Panc1 (cell line): ENCODE data around the gene DAB2IP. TPM values are rescaled to one million over a fixed set of nuclear protein-coding genes. Genes with fewer than 3 reads are reported as not detected.

Experiments used
- ATAC-seq: fragments of 200-7000 bp; cut with Tn5 transposase; 2 replicates; pipeline ENCODE4 v1.9.1; 2020; ENCODE audit warnings: mild to moderate bottlenecking, moderate library complexity
- BruUV-seq: library from RNA; stranded (reverse); fragments of 400-500 nt; replicated peaks from 2 replicates; lab custom pipeline; 2021; lab: Mats Ljungman, UMichigan
- CTCF ChIA-PET: fragments of 300-600 bp; sonication (Branson Sonifier 250); formaldehyde crosslinking; loops from one replicate; lab custom pipeline; 2022; ENCODE audit warnings: antibody characterized with exemption; lab: Charles Lee
- POLR2A ChIA-PET: fragments of 300-600 bp; sonication (Branson Sonifier 250); formaldehyde crosslinking; loops from one replicate; lab custom pipeline; 2022; ENCODE audit warnings: antibody characterized with exemption; lab: Charles Lee
- DNase-seq: peaks from one replicate; pipeline ENCODE4 v3.0.0-alpha.2; 2010; ENCODE audit warnings: low read depth, low spot score
- H3K27ac ChIP-seq: 2 replicates; pipeline ENCODE4 v1.5.1; 2011; ENCODE audit warnings: mild to moderate bottlenecking, low read length, inconsistent platforms
- H3K27me3 ChIP-seq: fragments of 200-500 bp; sonication (Bioruptor generic); 2 replicates; pipeline ENCODE4 v1.6.0; 2014; ENCODE audit warnings: low read length, inconsistent platforms; ENCODE audit not compliant: control insufficient read depth, insufficient read depth
- H3K36me3 ChIP-seq: fragments of 200-500 bp; sonication (Bioruptor generic); 2 replicates; pipeline ENCODE4 v1.5.1; 2014; ENCODE audit warnings: inconsistent platforms, mild to moderate bottlenecking, low read length, moderate library complexity; ENCODE audit not compliant: control insufficient read depth, insufficient read depth
- H3K4me1 ChIP-seq: 2 replicates; pipeline ENCODE4 v1.5.1; 2011; ENCODE audit warnings: inconsistent platforms, mild to moderate bottlenecking, low read length, moderate library complexity; ENCODE audit not compliant: control insufficient read depth, insufficient read depth
- H3K4me3 ChIP-seq, 2 experiments: 2 replicates each; pipeline ENCODE4 v1.5.1; 2011 to 2012; ENCODE audit warnings: low read depth in 2 of 2, low read length in 2 of 2, mild to moderate bottlenecking in 2 of 2, inconsistent platforms in 1 of 2, moderate library complexity in 1 of 2
- H3K9me3 ChIP-seq: fragments of 200-500 bp; sonication (Bioruptor generic); 2 replicates; pipeline ENCODE4 v1.5.1; 2014; ENCODE audit warnings: low read depth, mild to moderate bottlenecking, inconsistent platforms, low read length, moderate library complexity; ENCODE audit not compliant: control insufficient read depth, insufficient read depth
- CTCF ChIP-seq: fragments of 450-650 bp; IDR thresholded peaks from 2 replicates; pipeline ENCODE4 v1.5.1; 2017; ENCODE audit warnings: mild to moderate bottlenecking
- POLR2AphosphoS5 ChIP-seq: IDR thresholded peaks from 2 replicates; pipeline ENCODE4 v1.6.1; 2012; ENCODE audit warnings: mild to moderate bottlenecking, low read depth, low read length, moderate library complexity
- REST ChIP-seq, 2 experiments: IDR thresholded peaks; 2 replicates each; pipeline ENCODE4 v1.6.1; 2011 to 2012; ENCODE audit warnings: low read depth in 2 of 2, control low read depth in 1 of 2, low read length in 1 of 2, mild to moderate bottlenecking in 1 of 2, moderate library complexity in 1 of 2; ENCODE audit not compliant: insufficient read depth in 1 of 2
- SIN3A ChIP-seq: IDR thresholded peaks from 2 replicates; pipeline ENCODE4 v1.6.1; 2012; ENCODE audit warnings: low read depth, mild to moderate bottlenecking, low read length, moderate library complexity, borderline replicate concordance; ENCODE audit not compliant: insufficient read depth
- TCF7L2 ChIP-seq: IDR thresholded peaks from 2 replicates; pipeline ENCODE4 v1.6.1; 2011; ENCODE audit warnings: mild to moderate bottlenecking, low read depth, low read length, inconsistent platforms
- in situ Hi-C: cut with HindIII; loops from 2 replicates; pipeline ENCODE4 v1.10.0; 2016; ENCODE audit warnings: low sequenced_read_pairs, low pct_unique_long_range_greater_than_20kb
- intact Hi-C: fragments of 100-400 bp; cut with micrococcal nuclease; formaldehyde crosslinking; loops from one replicate; pipeline ENCODE4 v1.10.0; 2022; ENCODE audit not compliant: unreplicated experiment
- total RNA-seq: library from RNA; stranded (reverse); gene quantifications from one replicate; pipeline ENCODE4 v1.2.1, GENCODE V29; 2021; ENCODE audit not compliant: unreplicated experiment

DAB2IP gene
- total RNA-seq, 1 experiment from 2014 or later, result 18.4 TPM

- Histone ChIP-seq H3K27me3 (no peaks in the 10 kb centered on the region), H3K36me3 (no peaks in the 10 kb centered on the region), H3K27ac (no peak overlapping the region), H3K9me3 (no peaks in the 10 kb centered on the region), H3K4me1 (no peaks in the 10 kb centered on the region), H3K4me3 (no peak overlapping the region)
- TF ChIP-seq POLR2AphosphoS5 (no peak), TCF7L2 (no peak), REST (IDR thresholded peaks at IDR 0.05; ENCODE audit: insufficient read depth in 1 of 2, low read depth in 2 of 2, low read length in 1 of 2) (no peak), CTCF (no peak), SIN3A (no peak)
- intact Hi-C loops, result no loop called here
- CTCF ChIA-PET, result no interaction called here
- in situ Hi-C loops, result no loop called here
- no TSS peak for BruUV-seq
- DNase-seq (no peak), ATAC-seq (no peak)
- POLR2A ChIA-PET, result no interaction called here
These were observed 112.3 kb downstream of the DAB2IP start for GRCh38 chr9:121763561-121764370.

- no TSS peak for BruUV-seq
- POLR2A ChIA-PET, result no interaction called here
- TF ChIP-seq REST (IDR thresholded peaks at IDR 0.05; ENCODE audit: insufficient read depth in 1 of 2, low read depth in 2 of 2, low read length in 1 of 2) (no peak), TCF7L2 (no peak), POLR2AphosphoS5 (no peak)
- DNase-seq, result no peak
- CTCF ChIA-PET, result no interaction called here
- no peak overlapping the region for H3K4me3 ChIP-seq
- H3K27me3 ChIP-seq, result no peaks in the 10 kb centered on the region
- H3K27ac ChIP-seq, result no peak overlapping the region
- no peak for ATAC-seq
- no peaks in the 10 kb centered on the region for H3K36me3 ChIP-seq
- intact Hi-C loops (no loop called here), in situ Hi-C loops (no loop called here)
- no peaks in the 10 kb centered on the region for H3K4me1 ChIP-seq
- no peaks in the 10 kb centered on the region for H3K9me3 ChIP-seq
These were observed 112.9 kb downstream of the DAB2IP start for GRCh38 chr9:121764371-121764730.
